Nephron (organoid): ENCODE measurements around the gene ACTL7B.

ENCODE experiments used
- H3K27ac Mint-ChIP-seq, 3 experiments: 2 replicates each; pipeline ENCODE4 v1.8.0; 2020; ENCODE audit warnings: mixed read lengths in 3 of 3, mild to moderate bottlenecking in 2 of 3, moderate library complexity in 1 of 3
- H3K27me3 Mint-ChIP-seq: 2 replicates; pipeline ENCODE4 v1.8.0; 2021; ENCODE audit warnings: low read depth, mild to moderate bottlenecking, moderate library complexity, mixed read lengths
- H3K36me3 Mint-ChIP-seq: 2 replicates; pipeline ENCODE4 v1.8.0; 2020; ENCODE audit warnings: low read depth, mixed read lengths
- H3K4me1 Mint-ChIP-seq: 2 replicates; pipeline ENCODE4 v1.8.0; 2020; ENCODE audit warnings: mixed read lengths
- H3K4me3 Mint-ChIP-seq, 3 experiments: 2 replicates each; pipeline ENCODE4 v1.8.0; 2020; ENCODE audit warnings: mild to moderate bottlenecking in 3 of 3, mixed read lengths in 3 of 3, moderate library complexity in 2 of 3
- H3K9me3 Mint-ChIP-seq: 2 replicates; pipeline ENCODE4 v1.8.0; 2020; ENCODE audit warnings: mixed read lengths
- TF ChIP-seq, protein P1 (sequence below), 3 experiments: fragments of 200-600 bp; sonication (generic); IDR thresholded peaks; one replicate each; pipeline ENCODE4 v1.5.0; 2021; ENCODE audit warnings: antibody characterized with exemption in 3 of 3; ENCODE audit not compliant: unreplicated experiment in 3 of 3

The ACTL7B gene

GRCh38 chr9:108865037-108865436 lies 9.3 kb upstream of the ACTL7B start:
- Mint-ChIP-seq H3K4me1 (peaks cover 9% of the 10 kb centered on the region), H3K27ac (no peak overlapping the region), H3K4me3 (no peak overlapping the region), H3K36me3 (peaks cover 31% of the 10 kb centered on the region), H3K27me3 (no peaks in the 10 kb centered on the region), H3K9me3 (no peaks in the 10 kb centered on the region)
- TF ChIP-seq, protein P1, sequence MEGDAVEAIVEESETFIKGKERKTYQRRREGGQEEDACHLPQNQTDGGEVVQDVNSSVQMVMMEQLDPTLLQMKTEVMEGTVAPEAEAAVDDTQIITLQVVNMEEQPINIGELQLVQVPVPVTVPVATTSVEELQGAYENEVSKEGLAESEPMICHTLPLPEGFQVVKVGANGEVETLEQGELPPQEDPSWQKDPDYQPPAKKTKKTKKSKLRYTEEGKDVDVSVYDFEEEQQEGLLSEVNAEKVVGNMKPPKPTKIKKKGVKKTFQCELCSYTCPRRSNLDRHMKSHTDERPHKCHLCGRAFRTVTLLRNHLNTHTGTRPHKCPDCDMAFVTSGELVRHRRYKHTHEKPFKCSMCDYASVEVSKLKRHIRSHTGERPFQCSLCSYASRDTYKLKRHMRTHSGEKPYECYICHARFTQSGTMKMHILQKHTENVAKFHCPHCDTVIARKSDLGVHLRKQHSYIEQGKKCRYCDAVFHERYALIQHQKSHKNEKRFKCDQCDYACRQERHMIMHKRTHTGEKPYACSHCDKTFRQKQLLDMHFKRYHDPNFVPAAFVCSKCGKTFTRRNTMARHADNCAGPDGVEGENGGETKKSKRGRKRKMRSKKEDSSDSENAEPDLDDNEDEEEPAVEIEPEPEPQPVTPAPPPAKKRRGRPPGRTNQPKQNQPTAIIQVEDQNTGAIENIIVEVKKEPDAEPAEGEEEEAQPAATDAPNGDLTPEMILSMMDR (IDR thresholded peaks at IDR 0.05; ENCODE audit: unreplicated experiment in 3 of 3): no peak

GRCh38 chr9:108864446-108864845 lies 8.7 kb upstream of the ACTL7B start:
- peaks cover 28% of the 10 kb centered on the region for H3K36me3 Mint-ChIP-seq
- no peaks in the 10 kb centered on the region for H3K27me3 Mint-ChIP-seq
- peaks cover 9% of the 10 kb centered on the region for H3K4me1 Mint-ChIP-seq
- no peak overlapping the region for H3K27ac Mint-ChIP-seq
- H3K4me3 Mint-ChIP-seq: no peak overlapping the region
- peaks cover 2% of the 10 kb centered on the region for H3K9me3 Mint-ChIP-seq
- TF ChIP-seq, protein P1 (IDR thresholded peaks at IDR 0.05; ENCODE audit: unreplicated experiment in 3 of 3): no peak

GRCh38 chr9:108863891-108864290 lies 8.1 kb upstream of the ACTL7B start:
- TF ChIP-seq, protein P1 (IDR thresholded peaks at IDR 0.05; ENCODE audit: unreplicated experiment in 3 of 3): no peak
- Mint-ChIP-seq H3K4me1 (peaks cover 9% of the 10 kb centered on the region), H3K4me3 (no peak overlapping the region), H3K36me3 (peaks cover 23% of the 10 kb centered on the region), H3K27ac (no peak overlapping the region), H3K9me3 (peaks cover 2% of the 10 kb centered on the region), H3K27me3 (no peaks in the 10 kb centered on the region)

DNA sequence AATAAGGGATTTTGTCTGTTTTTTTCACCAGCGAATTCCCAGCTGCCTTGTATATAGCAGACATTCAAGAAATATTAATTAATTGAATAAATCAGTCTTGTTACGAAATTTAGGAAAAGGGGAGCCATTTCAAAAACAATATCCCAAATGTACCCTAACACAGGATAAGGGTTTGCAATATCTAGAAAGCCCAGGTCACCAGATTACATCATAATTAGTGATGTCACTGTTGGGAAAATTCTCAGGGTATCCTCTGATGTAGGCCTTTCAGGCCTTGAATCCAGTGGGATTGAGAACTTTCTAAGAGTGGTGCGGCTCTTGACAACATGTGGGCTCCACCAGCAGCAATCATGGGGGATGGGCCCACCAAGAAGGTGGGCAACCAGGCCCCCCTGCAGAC lies 6.2 kb upstream of the ACTL7B start, which contains the start of gene ACTL7A:
ACTL7A (plus strand) TSS at position 270 of the 400 bp plus-strand sequence; CDS start at position 327, 57 bp downstream.
- peaks cover 4% of the 10 kb centered on the region for H3K36me3 Mint-ChIP-seq
- peaks cover 2% of the 10 kb centered on the region for H3K9me3 Mint-ChIP-seq
- H3K4me3 Mint-ChIP-seq: no peak within 1 kb of the TSS
- H3K27ac Mint-ChIP-seq: no peak within 1 kb of the TSS
- peaks cover 6% of the 10 kb centered on the region for H3K27me3 Mint-ChIP-seq
- TF ChIP-seq, protein P1 (IDR thresholded peaks at IDR 0.05; ENCODE audit: unreplicated experiment in 3 of 3): no peak
- H3K4me1 Mint-ChIP-seq: no peaks in the 10 kb centered on the region

DNA sequence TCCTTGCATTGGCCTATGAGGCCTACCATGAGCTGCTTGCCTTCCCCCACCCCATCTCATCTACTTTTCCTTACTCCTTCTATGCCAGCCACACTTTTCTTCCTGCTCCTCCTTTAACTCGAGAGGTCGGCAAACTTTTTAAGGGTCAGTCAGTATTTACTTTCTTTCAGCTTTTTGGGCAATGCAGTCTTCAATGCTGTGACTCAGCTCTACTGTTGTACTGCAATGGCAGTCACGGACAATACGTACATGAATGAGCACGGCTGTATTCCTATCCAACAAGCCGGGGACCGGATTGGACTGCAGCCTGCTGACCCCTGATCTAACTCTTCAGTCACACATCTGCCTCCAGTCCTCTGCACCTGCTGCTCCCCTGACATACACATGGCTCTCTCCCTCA lies 5.7 kb upstream of the ACTL7B start:
- Mint-ChIP-seq H3K4me3 (no peak overlapping the region), H3K4me1 (no peaks in the 10 kb centered on the region), H3K27ac (no peak overlapping the region), H3K36me3 (peaks cover 4% of the 10 kb centered on the region), H3K27me3 (peaks cover 6% of the 10 kb centered on the region), H3K9me3 (peaks cover 2% of the 10 kb centered on the region)
- TF ChIP-seq, protein P1 (IDR thresholded peaks at IDR 0.05; ENCODE audit: unreplicated experiment in 3 of 3): no peak

DNA sequence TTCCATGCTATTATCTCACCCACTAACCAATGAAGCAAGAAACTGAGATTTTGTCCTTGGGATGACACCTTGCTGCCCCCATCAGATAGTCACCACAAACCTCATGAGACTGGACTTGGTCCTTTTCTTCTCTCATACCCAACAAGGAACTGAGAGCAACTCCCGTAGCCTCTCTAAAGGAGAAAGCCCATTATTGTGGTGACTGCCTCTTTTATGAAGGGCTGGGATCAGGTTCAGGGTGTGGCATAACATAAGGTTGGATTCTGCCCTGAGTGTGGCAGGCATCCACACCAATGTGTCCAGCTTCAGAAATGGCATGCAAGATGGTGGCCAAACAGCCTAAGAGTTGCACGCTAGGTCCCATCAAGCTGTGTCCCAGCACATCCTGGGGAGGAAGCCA lies 5.0 kb upstream of the ACTL7B start:
- Mint-ChIP-seq H3K36me3 (peaks cover 4% of the 10 kb centered on the region), H3K27ac (no peak overlapping the region), H3K4me3 (no peak overlapping the region)

More for the DNA sequence above, 5.0 kb upstream of the ACTL7B start:
- H3K4me1 Mint-ChIP-seq: no peaks in the 10 kb centered on the region
- peaks cover 2% of the 10 kb centered on the region for H3K9me3 Mint-ChIP-seq
- TF ChIP-seq, protein P1 (IDR thresholded peaks at IDR 0.05; ENCODE audit: unreplicated experiment in 3 of 3): no peak
- H3K27me3 Mint-ChIP-seq: peaks cover 6% of the 10 kb centered on the region
